ENCODE data around the gene MRPL54.

- no peak for TF ChIP-seq CTCF (IDR thresholded peaks at IDR 0.05; ENCODE audit: insufficient read depth, low read length)
- TF ChIP-seq GABPA (IDR thresholded peaks at IDR 0.05; ENCODE audit: low read depth), result no peak
- TF ChIP-seq POLR2AphosphoS5 (IDR thresholded peaks at IDR 0.05; ENCODE audit: low read depth), result no peak
- TF ChIP-seq, protein P1, sequence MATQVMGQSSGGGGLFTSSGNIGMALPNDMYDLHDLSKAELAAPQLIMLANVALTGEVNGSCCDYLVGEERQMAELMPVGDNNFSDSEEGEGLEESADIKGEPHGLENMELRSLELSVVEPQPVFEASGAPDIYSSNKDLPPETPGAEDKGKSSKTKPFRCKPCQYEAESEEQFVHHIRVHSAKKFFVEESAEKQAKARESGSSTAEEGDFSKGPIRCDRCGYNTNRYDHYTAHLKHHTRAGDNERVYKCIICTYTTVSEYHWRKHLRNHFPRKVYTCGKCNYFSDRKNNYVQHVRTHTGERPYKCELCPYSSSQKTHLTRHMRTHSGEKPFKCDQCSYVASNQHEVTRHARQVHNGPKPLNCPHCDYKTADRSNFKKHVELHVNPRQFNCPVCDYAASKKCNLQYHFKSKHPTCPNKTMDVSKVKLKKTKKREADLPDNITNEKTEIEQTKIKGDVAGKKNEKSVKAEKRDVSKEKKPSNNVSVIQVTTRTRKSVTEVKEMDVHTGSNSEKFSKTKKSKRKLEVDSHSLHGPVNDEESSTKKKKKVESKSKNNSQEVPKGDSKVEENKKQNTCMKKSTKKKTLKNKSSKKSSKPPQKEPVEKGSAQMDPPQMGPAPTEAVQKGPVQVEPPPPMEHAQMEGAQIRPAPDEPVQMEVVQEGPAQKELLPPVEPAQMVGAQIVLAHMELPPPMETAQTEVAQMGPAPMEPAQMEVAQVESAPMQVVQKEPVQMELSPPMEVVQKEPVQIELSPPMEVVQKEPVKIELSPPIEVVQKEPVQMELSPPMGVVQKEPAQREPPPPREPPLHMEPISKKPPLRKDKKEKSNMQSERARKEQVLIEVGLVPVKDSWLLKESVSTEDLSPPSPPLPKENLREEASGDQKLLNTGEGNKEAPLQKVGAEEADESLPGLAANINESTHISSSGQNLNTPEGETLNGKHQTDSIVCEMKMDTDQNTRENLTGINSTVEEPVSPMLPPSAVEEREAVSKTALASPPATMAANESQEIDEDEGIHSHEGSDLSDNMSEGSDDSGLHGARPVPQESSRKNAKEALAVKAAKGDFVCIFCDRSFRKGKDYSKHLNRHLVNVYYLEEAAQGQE (IDR thresholded peaks at IDR 0.05; ENCODE audit: insufficient replicate concordance, low read depth), result no peak
These were observed 26.3 kb upstream of the MRPL54 start for GRCh38 chr19:3736106-3736724.

All from HL-60 (cell line).